NCI-H460 (cell line): ENCODE measurements around the gene SH3BGRL2. TPM values are rescaled to one million over a fixed set of nuclear protein-coding genes. Genes with fewer than 3 reads are reported as not detected.

Source experiments
- DNase-seq: peaks from one replicate; pipeline ENCODE4 v3.0.0-alpha.2; 2016; ENCODE audit warnings: low read depth; ENCODE audit errors: extremely low read depth
- polyA plus RNA-seq: library from polyadenylated mRNA; depleted of rRNA; stranded (reverse); fragments of >200 nt; gene quantifications from 2 replicates; pipeline ENCODE4 v1.2.3, GENCODE V29; 2014; cell fraction: nucleus; rRNA removed
- total RNA-seq: library from RNA; depleted of rRNA; stranded (reverse); fragments of >200 nt; shearing (Covaris generic); gene quantifications from 2 replicates; pipeline ENCODE4 v1.2.3, GENCODE V29; 2014; rRNA removed

The SH3BGRL2 gene
- total RNA-seq: 0.32 and 0.61 TPM in 2 replicates
- polyA plus RNA-seq: 0.46 TPM in 1 of 2 replicates, not detected in the other

DNA sequence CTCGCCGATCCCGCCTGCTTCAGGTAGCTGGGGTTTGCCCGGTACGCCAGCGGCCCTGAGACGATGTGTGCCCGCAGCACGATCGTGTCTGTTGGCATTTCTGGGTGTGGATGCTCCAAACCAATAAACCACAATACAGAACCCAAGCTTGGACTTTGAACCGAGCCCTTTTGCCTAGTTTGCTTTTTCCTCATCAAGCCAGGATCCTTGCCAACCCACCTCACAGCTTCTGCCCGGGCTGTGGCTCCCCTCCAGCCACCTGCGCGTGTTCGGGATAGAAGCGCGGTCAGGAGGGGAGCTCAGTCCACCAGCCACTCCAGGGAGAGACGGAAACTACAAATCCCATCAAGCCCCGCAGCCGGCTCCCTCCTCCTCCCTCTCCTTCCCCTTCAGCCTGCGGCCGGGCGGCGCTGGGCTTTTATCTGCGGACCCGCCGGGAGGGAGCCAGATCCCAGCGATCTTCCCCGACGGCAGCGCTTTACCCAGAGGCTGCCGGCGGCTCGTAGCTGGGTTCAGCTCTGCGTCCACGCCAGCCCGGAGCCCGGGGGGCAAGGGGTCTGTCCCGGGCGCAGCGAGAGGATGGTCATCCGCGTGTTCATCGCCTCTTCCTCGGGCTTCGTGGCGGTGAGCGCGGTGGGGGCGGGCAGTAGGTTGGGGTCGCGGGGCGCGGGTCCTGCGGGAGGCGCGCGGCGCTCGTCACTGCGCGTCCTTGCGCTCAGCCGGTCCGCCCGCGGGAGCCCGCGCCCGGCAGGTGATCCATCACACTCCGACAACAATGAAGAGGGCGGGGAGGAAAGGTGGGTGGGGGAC lies at the start of gene SH3BGRL2:
Gene SH3BGRL2, plus strand, starts transcription at position 447 of the 810 bp plus-strand sequence. Its CDS starts 133 bp downstream, at position 580.
- DNase-seq: peak; percentile 21

DNA sequence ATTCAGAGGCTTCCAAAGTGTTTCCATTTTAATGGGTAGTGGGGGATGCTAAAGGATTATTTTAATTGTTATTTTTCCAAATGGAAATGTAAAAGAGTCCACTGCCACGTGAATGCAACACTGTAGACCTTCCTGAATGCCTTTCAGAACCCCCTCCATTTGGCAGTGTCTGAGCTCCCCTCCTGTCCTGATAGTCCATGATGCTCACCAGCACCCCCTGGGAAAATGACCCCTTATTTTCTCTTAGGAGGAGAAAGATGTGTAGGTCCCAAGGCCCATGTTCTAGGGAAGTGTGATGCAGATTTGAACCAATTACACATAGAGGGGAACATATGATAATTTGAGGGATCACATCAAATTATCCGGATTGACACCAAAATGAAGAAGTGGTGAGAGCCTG lies 46.8 kb upstream of the SH3BGRL2 start:
- no peak for DNase-seq

DNA sequence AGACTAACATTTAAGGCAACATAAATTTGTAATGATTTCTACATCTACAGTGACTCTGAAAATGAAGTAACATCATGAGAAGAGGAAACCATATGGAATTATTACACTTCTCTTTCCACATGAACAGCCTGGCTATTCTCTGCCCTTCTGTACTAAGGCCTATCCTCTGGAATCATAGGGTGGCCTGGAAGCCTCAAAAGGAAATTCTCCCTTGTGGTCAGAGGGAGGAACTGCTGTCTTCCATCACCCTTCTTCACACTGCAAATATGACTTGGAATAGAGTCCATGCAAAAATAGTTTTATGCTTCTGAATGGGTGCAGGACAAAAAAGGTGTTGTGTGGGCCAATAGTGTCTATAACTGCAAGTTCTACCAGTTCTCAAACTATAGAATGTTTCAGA lies 44.6 kb upstream of the SH3BGRL2 start:
- no peak for DNase-seq

DNA sequence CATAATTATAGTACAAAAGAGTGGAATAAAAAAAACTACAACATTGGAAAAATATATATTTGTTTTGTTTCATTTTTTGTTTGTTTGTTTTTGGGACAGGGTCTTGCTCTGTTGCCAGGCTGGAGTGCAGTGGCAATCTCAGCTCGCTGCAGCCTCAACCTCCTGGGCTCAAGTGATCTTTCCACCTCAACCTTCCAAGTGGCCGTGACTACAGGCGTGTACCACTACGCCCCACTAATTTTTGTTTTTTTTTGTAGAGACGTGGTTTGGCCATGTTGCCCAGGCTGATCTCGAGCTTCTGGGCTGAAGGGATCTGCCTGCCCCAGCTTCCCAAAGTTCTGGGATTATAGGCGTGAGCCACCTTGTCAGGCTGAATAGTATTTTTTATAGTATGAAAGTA lies 41.4 kb upstream of the SH3BGRL2 start:
- no peak for DNase-seq

DNA sequence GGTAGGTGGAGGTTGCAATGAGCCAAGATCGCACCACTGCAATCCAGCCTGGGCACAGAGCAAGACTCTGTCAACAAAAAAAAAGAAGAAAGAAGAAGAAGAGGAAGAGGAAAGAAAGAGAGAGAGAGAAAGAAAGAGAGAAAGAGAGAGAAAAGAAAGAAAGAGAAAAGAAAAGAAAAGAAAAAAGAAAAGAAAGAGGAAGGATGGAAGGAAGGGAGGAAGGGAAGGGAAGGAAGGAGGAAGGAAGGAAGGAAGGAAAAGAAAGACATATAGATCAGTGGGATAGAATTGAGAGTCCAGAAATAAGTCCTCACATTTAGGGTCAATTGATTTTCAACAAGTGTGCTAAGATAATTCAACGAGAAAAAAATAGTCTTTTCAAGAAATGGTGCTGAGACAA lies 34.0 kb upstream of the SH3BGRL2 start:
- DNase-seq: no peak

DNA sequence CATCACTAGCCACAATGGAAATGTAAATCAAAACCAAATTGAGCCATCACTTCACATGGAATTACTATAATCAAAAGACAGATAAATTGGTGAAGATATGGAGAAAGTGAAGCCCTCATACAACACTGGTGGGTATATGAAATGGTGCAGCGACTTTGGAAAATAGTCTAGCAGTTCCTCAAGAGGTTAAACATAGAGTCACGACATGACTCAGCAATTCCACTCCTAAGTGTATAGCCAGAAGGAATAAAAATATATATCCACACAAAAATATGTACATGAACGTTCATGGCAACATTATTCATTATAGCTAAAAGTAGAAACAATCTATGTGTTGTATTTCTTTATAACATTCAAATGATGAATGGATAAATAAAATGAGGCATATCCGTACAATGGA lies 33.1 kb upstream of the SH3BGRL2 start:
- no peak for DNase-seq

DNA sequence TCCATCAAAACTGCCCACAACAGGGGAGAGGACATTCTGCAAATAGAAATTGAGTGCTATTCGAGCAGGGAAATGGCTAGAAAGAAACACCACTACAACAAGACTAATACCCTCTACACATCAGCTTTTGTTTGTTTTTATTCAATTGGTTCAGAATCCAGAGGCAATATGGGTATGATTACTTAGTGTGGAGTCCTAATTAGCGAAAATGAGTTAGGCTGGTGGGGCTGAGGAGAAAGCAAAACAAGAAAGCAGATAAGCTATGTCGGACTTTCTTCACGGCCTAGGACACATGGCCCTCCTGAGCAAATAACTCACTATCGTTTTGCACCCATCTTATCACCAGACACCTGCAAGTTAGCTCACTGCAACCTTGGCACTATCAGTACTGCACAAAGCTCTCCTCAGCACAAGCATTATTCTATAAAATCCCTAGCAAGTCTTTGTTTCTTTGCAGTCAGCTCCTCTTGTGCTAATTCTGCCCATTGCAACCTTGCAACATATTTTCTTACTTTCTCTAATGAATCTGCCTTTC lies 31.3 kb upstream of the SH3BGRL2 start:
- no peak for DNase-seq

DNA sequence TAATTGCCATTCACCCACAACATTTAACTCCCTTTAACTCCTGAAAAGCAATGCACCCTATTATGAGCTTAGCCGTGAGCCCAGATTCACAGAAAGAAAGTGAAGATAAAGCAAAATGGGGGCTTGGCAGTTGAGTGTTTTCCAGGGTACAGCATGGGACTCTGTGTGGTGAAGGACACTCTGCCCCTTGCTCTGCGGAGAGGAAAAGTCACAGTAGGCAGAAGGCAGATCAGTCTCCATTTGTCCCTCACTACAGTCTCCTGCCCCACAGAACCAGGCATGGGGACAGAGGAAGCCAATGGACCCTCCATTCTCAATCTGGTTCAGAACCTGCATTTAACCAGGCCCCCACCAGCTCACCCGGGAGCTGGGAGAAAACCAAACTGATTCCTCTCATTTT lies 30.8 kb upstream of the SH3BGRL2 start:
- no peak for DNase-seq

DNA sequence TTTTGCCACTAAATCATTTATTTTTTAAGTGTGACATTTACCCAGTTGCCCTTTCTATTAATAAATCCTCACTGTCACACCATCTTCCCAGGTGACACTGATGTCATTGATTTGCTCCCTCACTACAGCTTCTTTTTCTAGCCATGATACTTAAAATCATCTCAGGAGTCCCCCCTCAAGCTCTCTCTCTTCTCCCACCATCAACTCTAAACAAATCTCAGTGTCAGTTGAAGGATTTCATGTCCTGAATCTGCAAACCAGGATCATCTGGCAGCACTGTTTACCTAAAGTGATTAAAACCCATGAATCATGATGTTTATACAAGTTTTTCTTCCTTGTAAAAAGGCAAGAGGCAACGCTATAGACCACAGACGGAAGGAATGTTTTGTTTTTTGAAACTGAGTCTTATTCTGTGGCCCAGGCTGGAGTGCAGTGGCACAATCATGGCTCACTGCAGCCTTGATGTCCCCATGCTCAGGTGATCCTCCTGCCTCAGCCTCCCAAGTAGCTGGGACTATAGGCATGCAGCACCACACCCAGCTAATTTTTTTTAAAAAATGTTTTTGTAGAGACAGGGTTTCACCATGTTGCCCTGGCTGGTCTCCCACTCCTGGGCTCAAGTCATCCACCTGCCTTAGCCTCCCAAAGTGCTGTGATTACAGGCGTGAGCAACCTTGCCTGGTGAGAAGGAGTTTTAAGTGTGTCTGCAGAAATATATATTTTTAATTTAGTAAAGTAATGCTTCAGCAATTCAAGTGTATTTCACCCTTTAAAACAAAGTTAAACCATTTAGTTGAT lies 30.1 kb upstream of the SH3BGRL2 start:
- no peak for DNase-seq

DNA sequence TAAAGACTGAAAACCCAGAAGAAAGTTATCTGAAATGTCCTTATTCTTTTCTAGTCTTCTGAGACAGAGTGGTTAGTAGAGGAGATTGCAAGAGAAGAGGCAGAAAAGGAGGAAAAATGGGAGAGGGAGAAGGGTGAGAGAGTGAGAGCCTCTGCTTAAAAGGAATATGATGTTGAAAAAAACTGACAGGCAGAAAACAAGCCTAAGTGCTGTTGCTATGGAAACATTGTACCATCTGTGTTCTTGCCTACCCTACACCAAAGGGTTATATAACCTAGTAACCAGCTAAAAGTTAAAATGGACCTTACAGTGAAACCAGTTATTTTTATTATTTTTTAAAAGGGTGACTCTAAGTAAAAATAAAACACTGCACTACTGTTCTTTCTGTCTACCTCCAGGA lies 28.3 kb upstream of the SH3BGRL2 start:
- no peak for DNase-seq

DNA sequence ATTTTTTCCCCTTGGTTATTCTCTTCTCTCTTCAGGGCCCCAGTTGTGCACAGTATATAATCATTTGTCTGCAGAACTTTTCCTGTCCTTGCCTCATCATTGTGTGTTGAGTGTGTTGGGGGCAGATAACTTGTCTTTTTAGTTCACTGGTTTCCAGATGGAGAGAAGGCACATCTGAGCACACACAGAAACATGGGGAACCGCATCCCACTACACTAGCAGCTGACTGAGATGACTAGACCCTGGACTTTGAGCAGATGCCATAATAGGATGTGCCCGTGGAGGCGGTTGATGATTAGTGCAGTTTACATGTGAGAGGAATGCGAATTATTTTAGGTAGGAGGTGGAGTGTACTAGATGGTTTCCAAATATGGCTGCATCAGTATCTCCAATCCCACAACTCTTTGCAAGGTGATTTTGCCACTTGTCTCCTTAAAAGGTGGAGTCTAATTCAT lies 26.5 kb upstream of the SH3BGRL2 start:
- no peak for DNase-seq

DNA sequence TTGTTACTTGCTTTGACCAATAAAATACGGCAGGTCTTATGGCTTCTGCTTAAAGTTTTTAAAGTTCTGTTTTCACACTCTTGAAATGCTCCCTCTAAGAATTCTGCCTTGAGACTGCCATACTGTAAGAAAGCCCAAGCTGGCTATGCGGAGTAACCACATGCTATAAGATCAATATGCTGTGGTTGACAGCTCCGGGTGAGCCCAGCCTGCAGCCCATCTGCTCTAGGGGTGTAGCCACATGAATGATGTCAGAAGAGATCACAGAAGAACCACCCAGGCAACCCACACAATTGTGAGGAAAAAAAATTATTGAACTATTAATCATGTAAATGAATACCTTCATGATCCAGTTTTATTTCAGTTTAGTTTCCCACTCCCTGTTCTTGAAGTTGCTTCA lies 26.1 kb upstream of the SH3BGRL2 start:
- DNase-seq: no peak

DNA sequence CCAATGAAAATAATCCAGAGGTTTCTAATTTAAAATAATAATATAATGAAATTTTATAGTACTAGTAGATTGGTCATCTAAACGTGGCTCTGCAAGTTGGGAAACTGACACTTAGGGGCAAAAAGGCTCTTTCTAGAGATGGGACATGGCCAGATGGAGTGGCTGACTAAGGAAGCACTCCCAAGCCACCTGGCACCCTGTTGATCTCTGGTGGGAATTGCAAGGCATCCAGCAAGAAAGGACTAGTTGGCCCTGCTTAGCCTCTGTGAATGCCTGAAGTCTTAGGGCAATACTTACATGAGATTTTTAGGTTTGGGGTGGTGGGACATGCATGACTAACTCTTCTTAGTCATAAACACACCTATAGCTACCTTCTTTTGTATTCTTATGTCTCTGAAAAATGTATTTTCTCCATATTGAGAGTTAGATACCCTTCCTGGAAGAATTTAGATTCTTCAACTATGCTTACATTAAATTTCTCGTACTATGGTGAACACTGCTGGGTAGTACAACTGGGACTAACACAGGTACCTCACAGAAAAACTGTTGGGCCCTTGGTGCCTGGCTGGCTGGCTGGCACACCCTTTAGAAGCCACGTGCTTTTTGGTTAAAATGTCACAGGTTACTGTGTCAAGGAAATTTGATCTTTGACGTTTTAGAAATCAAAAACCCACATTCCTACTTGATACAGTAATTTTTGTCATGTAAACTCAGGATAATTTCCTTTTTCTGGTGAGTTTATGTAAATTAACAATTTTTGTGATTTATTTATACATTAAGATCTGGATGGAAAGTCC lies 25.0 kb upstream of the SH3BGRL2 start:
- DNase-seq: no peak

DNA sequence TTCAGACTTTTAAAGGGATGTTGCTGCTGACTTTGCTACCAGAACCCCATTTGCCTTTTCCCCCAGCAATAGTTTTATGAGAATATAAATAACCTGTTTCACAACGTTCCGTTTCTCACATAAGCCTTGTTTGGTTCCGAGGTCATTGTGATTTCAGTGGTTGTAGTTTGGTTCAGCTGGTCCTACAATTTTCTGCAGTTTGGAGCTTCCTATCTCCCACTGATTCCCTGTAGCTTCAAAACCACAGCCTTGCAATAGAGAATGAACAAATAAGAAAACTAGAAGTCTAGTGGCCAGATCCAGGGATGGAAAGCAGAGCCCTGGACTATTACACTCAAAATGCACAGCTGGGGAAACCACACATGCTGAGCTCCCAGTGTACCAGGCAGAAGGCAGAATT lies 24.1 kb upstream of the SH3BGRL2 start:
- DNase-seq: no peak

DNA sequence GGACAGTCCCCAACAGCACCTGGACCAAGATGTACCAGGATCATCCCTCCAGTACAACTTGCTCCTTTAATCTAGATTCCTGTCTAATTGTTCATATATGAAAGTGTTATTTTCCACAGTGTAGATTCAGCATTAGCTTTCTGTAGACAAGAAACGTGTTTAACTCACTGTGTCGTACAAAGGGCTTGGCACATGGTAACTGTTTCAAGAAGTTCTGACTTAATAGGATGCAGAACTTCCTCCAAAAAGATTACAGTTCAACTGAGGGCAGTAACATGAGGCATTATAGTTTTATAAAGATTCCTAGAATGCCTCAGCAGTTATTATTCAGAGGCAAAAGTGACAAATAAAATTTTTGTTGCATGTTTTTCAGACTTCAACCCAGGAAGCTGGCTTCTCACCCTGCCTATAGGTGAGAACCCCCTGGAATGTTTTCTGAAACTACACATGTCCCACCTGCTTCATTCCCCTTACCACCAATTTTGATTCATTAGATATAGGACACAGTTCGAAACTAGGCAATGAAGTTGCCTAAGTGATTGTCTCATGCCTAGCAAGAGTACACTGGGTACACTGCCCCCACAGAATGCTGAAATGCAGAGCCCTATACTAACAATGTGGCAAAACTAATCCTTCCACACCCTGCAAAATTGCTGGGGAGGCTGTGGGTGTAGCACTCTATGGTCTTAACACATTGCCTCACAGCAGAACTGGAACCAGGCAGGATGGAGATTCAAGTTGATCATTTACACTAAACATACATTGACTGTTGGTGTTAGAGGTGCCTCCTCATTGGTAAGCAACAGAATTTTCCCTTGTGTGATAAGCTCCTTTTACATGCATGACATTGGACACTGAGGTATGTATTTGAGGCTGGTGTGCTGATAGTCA lies 22.6 kb upstream of the SH3BGRL2 start:
- no peak for DNase-seq

DNA sequence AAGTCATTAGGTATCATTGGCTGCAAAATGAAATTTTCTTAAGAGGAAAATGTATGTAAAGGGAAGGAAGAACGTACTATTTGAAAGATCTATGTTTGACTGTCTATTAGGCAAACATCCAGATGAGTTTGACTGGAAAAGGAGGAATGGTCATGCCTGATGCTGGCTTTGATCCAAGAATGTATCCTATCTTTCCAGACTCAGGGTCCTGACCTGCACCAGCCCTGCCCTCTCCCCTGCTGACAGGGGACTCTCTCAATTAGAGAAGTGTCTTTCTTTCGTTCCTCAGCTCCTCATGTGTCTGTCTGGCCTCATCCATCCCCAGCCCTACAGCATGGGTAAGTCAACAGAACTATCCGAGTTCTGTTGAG lies 21.9 kb upstream of the SH3BGRL2 start:
- DNase-seq: no peak

DNA sequence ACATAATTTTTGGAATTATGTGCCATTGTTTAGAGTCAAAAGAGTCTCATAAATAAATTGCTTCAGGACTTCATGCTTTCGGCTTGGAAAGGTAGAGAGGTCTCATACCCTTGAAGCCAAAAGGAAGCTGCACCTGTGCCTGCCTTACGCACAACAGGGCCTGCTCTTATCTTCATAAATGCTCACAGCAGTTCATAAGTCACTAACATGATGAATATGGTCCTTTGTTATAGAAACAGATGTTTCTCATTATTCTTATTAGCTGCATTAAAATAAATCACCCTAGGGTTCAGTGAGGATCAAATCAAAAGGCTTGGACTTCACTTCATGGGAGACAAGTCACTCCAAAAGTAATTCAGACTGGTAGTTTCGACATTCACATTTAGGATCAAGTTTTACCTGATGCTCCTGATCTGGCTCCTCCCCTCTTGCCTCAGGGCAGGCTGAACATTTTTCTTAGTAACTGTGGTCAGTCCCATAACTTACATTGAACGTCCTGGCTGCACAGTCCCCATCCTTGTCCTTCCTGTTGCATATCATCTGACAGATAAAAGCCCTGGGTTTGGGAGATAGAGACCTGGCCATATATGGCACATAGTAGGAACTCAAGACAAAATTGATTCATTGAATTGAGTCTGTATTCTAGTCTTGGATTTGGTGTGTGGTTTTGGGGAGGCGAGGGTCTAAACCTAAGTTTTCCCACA lies 20.7 kb upstream of the SH3BGRL2 start:
- DNase-seq: no peak

DNA sequence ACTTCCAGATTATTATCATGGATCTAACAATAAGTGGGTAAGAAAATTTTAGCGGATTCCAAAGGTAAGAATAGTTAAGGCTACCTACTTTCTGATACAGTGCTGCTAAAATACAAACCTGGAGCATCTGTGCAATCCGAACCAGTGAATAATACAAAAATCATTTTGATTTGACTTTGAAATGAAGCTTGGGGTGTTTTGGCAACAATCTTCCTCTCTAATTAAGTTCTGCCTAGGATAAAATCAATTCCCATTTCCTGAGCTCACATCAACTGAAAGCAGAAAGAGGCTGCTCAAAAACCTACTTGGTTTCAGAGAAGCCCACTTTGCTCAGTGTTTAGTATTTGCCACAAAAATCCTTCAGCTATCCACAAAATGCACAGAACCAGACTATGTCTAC lies 18.7 kb upstream of the SH3BGRL2 start:
- no peak for DNase-seq

DNA sequence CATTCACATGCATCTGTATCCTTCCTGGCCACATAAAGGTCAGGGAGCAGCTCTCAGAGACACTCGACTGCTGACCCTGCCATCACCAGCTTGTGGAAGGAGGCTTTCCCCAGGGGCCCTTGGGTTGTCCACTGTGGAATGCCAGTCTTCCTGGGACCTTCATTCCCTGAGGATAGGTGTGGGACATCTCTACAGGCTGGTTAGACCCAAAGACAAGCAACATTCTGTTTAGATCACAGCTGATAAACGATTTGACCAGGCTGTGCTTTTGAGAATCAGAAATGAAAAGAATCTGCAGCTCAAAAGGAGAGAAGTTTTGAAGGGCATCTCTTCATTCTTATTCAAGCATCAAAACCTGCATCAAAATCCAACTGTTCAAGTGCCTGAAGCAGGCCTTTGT lies 18.2 kb upstream of the SH3BGRL2 start:
- no peak for DNase-seq
